Prostate gland (tissue), 2 donors: Measurements from ENCODE around the gene SPECC1. TPM values are rescaled to one million over a fixed set of nuclear protein-coding genes. Genes with fewer than 3 reads are reported as not detected.

ENCODE experiments used
- DNase-seq: peaks from one replicate; pipeline ENCODE4 v3.0.0-alpha.2; 2019; ENCODE audit warnings: low spot score
- H3K27ac ChIP-seq, 2 donors: fragments of 200-600 bp; sonication (generic); 2 replicates each; pipeline ENCODE4 v1.5.1; 2017 to 2019
- H3K27me3 ChIP-seq: fragments of 200-600 bp; sonication (generic); replicated peaks from 2 replicates; pipeline ENCODE4 v1.5.1; 2019; ENCODE audit not compliant: insufficient read depth
- H3K36me3 ChIP-seq, 2 donors: fragments of 200-600 bp; sonication (generic); 1 replicate in 1 of 2; 2 replicates in 1 of 2; pipeline versions ENCODE4 v1.5.1 to v1.8.1; 2017 to 2019
- H3K4me1 ChIP-seq: fragments of 200-600 bp; sonication (generic); replicated peaks from 2 replicates; pipeline ENCODE4 v1.5.1; 2019
- H3K4me3 ChIP-seq, 2 donors: fragments of 200-600 bp; sonication (generic); 2 replicates each; pipeline ENCODE4 v1.5.1; 2017 to 2019
- H3K9me3 ChIP-seq: fragments of 200-600 bp; sonication (generic); 2 replicates; pipeline ENCODE4 v1.5.1; 2017
- CTCF ChIP-seq, 4 experiments: fragments of 200-600 bp in 2 of 4; fragments of 450-650 bp in 2 of 4; sonication (generic) in 2 of 4; IDR thresholded peaks; 1 replicate in 3 of 4; 2 replicates in 1 of 4; pipeline ENCODE4 v1.5.1; 2016 to 2019; ENCODE audit warnings: antibody characterized with exemption in 4 of 4, mild to moderate bottlenecking in 2 of 4, moderate library complexity in 2 of 4
- POLR2A ChIP-seq: fragments of 450-650 bp; IDR thresholded peaks from one replicate; pipeline ENCODE4 v1.6.1; 2016; ENCODE audit warnings: antibody characterized with exemption, mild to moderate bottlenecking
- POLR2AphosphoS5 ChIP-seq: sonication (generic); formaldehyde crosslinking; IDR thresholded peaks from one replicate; pipeline ENCODE4 v1.6.1; 2017; ENCODE audit warnings: antibody characterized with exemption
- WGBS: methylation state at CpG from one replicate; pipeline ENCODE4 v1.1.5; 2018; 5-methylcytosine and 5-hydroxymethylcytosine counted together
- intact Hi-C: fragments of 100-400 bp; cut with DNase I; formaldehyde crosslinking; loops from one replicate; pipeline ENCODE4 v1.14.2; 2022
- total RNA-seq, 2 donors: library from RNA; depleted of rRNA; stranded (reverse); fragments of >200 nt; gene quantifications; one replicate each; pipeline ENCODE4 v1.1.0, GENCODE V29; 2016

Gene SPECC1
- total RNA-seq, 2 donors from 2014 or later: 29.7 to 85.5 TPM

GRCh38 chr17:20122254-20122879 is 113.2 kb downstream of the SPECC1 start:
- TF ChIP-seq POLR2AphosphoS5: no peak
- TF ChIP-seq POLR2A: no peak
- Histone ChIP-seq H3K27me3 (no peaks in the 10 kb centered on the region), H3K9me3 (no peaks in the 10 kb centered on the region), H3K4me3 (no peak overlapping the region), H3K27ac (no peak overlapping the region), H3K4me1 (no peaks in the 10 kb centered on the region), H3K36me3 (no peaks in the 10 kb centered on the region)
- intact Hi-C loops: loop anchor here (10.0 kb wide), 1 partner anchor 192 kb away; no protein-coding TSS in a partner anchor
- no peak for DNase-seq
- 79% methylated on average over 8 of the region's 8 CpGs for WGBS

- Histone ChIP-seq H3K4me1 (no peaks in the 10 kb centered on the region), H3K27me3 (no peaks in the 10 kb centered on the region), H3K9me3 (no peaks in the 10 kb centered on the region), H3K36me3 (no peaks in the 10 kb centered on the region), H3K27ac (no peak overlapping the region), H3K4me3 (no peak overlapping the region)
- intact Hi-C loops: loop anchor here (10.0 kb wide), 1 partner anchor 192 kb away; no protein-coding TSS in a partner anchor
- no peak for TF ChIP-seq POLR2A
- TF ChIP-seq POLR2AphosphoS5: no peak
- no peak for TF ChIP-seq CTCF (IDR thresholded peaks at IDR 0.05)
- 53% methylated on average over 4 of the region's 4 CpGs for WGBS
- no peak for DNase-seq
Observed at GRCh38 chr17:20123209-20123608, 114.0 kb downstream of the SPECC1 start.

- no peak for DNase-seq
- Histone ChIP-seq H3K4me1 (no peaks in the 10 kb centered on the region), H3K9me3 (no peaks in the 10 kb centered on the region), H3K27me3 (no peaks in the 10 kb centered on the region), H3K36me3 (no peaks in the 10 kb centered on the region), H3K4me3 (no peak overlapping the region), H3K27ac (no peak overlapping the region)
- intact Hi-C loops: loop anchor here (10.0 kb wide), 1 partner anchor 189 kb away; no protein-coding TSS in a partner anchor
- 74% methylated on average over 6 of the region's 6 CpGs for WGBS
- TF ChIP-seq POLR2A (no peak), CTCF (IDR thresholded peaks at IDR 0.05) (no peak), POLR2AphosphoS5 (no peak)
Observed at GRCh38 chr17:20125724-20126123, 116.6 kb downstream of the SPECC1 start.

GRCh38 chr17:20127360-20128035 is 118.3 kb downstream of the SPECC1 start:
- H3K36me3 ChIP-seq: no peaks in the 10 kb centered on the region
- no peak for DNase-seq
- H3K4me1 ChIP-seq: no peaks in the 10 kb centered on the region
- H3K4me3 ChIP-seq: no peak overlapping the region
- intact Hi-C loops: loop anchor here (10.0 kb wide), 1 partner anchor 187 kb away; no protein-coding TSS in a partner anchor
- no peak overlapping the region for H3K27ac ChIP-seq
- H3K27me3 ChIP-seq: no peaks in the 10 kb centered on the region
- WGBS: 88% methylated on average over 6 of the region's 6 CpGs
- TF ChIP-seq POLR2AphosphoS5 (no peak), CTCF (IDR thresholded peaks at IDR 0.05) (no peak)
- no peaks in the 10 kb centered on the region for H3K9me3 ChIP-seq

- WGBS: 69% methylated on average over 4 of the region's 4 CpGs
- intact Hi-C loops: loop anchor here (10.0 kb wide), 1 partner anchor 187 kb away; no protein-coding TSS in a partner anchor
- no peaks in the 10 kb centered on the region for H3K36me3 ChIP-seq
Observed at GRCh38 chr17:20128036-20128667, 119.0 kb downstream of the SPECC1 start.

More at GRCh38 chr17:20128036-20128667, 119.0 kb downstream of the SPECC1 start:
- no peak for DNase-seq
- no peaks in the 10 kb centered on the region for H3K9me3 ChIP-seq
- no peaks in the 10 kb centered on the region for H3K27me3 ChIP-seq
- no peak overlapping the region for H3K27ac ChIP-seq
- no peak overlapping the region for H3K4me3 ChIP-seq
- TF ChIP-seq CTCF (IDR thresholded peaks at IDR 0.05) (no peak), POLR2A (no peak), POLR2AphosphoS5 (no peak)
- no peaks in the 10 kb centered on the region for H3K4me1 ChIP-seq
